ENCODE measurements around the gene DHCR7.

- TF ChIP-seq CTCF (IDR thresholded peaks at IDR 0.05) (no peak), MAX (IDR thresholded peaks at IDR 0.05; ENCODE audit: low read depth) (no peak), MEF2A (IDR thresholded peaks at IDR 0.05; ENCODE audit: borderline replicate concordance, low read depth) (no peak), NRF1 (IDR thresholded peaks at IDR 0.05; ENCODE audit: low read depth, low read length) (no peak), GATA2 (CRISPR knock-in tag; IDR thresholded peaks at IDR 0.05) (no peak), YY1 (IDR thresholded peaks at IDR 0.05; ENCODE audit: low read depth) (no peak), SMC3 (IDR thresholded peaks at IDR 0.05; ENCODE audit: low read depth, low read length) (no peak), POLR2AphosphoS5 (IDR thresholded peaks at IDR 0.05; ENCODE audit: low read depth, low read length) (no peak), USF2 (IDR thresholded peaks at IDR 0.05; ENCODE audit: borderline replicate concordance, low read depth, low read length) (no peak), RAD21 (IDR thresholded peaks at IDR 0.05; ENCODE audit: low read length) (no peak), RCOR1 (IDR thresholded peaks at IDR 0.05; ENCODE audit: low read length) (no peak), FOXJ3 (CRISPR knock-in tag; IDR thresholded peaks at IDR 0.05) (no peak), EZH2phosphoT487 (IDR thresholded peaks at IDR 0.05; ENCODE audit: borderline replicate concordance, low read depth) (no peak)
- TF ChIP-seq, protein P1, sequence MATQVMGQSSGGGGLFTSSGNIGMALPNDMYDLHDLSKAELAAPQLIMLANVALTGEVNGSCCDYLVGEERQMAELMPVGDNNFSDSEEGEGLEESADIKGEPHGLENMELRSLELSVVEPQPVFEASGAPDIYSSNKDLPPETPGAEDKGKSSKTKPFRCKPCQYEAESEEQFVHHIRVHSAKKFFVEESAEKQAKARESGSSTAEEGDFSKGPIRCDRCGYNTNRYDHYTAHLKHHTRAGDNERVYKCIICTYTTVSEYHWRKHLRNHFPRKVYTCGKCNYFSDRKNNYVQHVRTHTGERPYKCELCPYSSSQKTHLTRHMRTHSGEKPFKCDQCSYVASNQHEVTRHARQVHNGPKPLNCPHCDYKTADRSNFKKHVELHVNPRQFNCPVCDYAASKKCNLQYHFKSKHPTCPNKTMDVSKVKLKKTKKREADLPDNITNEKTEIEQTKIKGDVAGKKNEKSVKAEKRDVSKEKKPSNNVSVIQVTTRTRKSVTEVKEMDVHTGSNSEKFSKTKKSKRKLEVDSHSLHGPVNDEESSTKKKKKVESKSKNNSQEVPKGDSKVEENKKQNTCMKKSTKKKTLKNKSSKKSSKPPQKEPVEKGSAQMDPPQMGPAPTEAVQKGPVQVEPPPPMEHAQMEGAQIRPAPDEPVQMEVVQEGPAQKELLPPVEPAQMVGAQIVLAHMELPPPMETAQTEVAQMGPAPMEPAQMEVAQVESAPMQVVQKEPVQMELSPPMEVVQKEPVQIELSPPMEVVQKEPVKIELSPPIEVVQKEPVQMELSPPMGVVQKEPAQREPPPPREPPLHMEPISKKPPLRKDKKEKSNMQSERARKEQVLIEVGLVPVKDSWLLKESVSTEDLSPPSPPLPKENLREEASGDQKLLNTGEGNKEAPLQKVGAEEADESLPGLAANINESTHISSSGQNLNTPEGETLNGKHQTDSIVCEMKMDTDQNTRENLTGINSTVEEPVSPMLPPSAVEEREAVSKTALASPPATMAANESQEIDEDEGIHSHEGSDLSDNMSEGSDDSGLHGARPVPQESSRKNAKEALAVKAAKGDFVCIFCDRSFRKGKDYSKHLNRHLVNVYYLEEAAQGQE (IDR thresholded peaks at IDR 0.05; ENCODE audit: low read depth, low read length): no peak
Measured at GRCh38 chr11:71495286-71496230, 47.4 kb upstream of the DHCR7 start.
